GM18508 (cell line): Measurements from ENCODE around the gene NT5DC3.

Experiments
- ATAC-seq: cut with Tn5 transposase; IDR thresholded peaks from one replicate; pipeline ENCODE4 v1.9.1; 2021; ENCODE audit warnings: moderate number of reproducible peaks; ENCODE audit not compliant: insufficient read depth, unreplicated experiment

NT5DC3 gene

DNA sequence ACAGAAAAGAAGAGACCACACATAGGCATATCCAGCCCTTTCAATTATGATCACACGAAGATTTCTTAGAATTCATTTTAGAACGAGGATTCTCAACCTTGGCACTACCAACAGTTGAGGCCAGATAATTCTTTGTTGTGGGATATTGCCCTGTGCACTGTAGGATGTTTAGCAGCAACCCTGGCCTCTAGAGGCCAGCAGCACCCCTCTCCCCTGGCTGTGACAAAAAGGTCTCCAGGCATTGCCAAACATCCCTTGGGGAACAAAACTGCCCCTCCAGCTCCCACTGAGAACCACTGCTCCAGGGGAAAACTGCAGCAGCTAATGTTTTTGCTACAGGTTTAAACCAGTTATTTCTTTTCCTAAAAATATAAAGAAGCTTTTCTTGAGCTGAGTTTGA, 7.1 kb downstream of the NT5DC3 start:
- ATAC-seq = no peak

DNA sequence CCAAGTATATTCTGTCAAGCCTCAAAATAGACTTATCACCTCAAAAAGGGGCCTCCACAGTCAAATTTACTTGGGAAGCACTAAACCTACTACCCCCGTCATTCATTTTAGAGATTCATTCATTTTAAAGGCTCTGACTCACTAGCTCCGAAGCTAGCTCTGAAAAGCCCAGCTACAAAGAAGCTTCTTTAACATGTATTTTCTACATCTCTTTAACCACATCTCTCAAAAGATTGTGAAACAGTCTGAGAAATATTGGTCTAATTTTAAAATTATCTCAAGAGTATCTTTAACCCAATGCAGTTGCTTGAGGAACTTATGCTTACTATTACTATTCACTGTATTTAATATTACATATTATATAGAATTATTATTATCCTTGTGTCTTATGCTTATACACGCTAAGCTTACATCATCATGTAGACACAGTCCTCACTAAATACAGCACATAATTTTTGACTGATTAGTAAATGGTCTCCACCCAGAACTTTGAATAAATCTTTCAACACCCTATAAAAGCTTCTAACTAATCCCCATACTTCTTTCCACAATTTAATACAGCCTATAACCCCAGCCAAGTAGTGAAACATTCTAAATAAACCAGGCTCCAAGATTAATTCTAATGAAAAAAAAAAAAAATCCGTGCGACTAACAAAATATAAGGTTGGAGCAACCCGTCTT, 7.8 kb downstream of the NT5DC3 start:
- ATAC-seq = no peak

DNA sequence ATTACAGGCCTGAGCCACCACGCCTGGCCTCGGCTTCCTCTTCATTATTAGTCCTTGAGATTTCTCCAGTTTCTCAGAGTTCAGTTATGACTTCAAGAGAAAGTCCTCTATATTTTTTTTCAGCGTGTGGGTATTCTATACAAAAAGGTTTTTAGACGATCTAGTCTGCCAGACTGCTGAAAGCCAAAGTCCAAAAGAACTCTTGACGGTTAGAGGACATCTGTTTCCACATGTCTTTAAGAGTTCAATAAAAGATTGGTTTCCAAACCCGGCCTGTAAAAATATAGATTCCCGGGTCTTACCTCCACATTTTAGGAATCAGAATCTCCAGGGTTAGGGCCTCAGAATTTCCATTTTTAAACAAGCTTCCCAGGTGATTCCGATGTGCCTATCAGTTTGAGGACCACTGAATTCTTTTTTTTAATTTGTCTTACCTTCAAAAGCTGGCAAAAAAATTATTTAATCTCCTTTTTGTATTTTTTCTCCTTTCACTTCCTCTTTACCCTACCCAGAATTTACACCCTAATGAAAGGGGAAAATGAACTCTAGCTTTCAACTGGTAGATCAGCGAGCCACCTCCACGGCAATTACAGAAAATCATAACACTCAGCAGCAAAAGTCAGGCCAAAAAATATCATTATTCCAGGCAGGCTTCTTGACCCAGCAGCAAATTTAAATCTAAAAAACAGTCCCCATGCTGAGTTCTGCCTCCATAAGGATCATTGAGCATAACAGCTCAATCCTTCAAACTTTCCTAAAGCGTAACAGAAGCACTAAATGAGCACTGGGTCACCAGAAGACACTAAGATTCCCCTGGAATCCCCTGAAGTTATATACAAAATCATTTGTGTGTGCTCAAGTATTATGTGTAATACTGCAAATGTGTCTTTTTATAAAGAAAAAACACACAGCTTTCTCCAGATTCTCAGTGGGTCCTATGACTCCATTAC, 8.7 kb downstream of the NT5DC3 start:
- no peak for ATAC-seq

DNA sequence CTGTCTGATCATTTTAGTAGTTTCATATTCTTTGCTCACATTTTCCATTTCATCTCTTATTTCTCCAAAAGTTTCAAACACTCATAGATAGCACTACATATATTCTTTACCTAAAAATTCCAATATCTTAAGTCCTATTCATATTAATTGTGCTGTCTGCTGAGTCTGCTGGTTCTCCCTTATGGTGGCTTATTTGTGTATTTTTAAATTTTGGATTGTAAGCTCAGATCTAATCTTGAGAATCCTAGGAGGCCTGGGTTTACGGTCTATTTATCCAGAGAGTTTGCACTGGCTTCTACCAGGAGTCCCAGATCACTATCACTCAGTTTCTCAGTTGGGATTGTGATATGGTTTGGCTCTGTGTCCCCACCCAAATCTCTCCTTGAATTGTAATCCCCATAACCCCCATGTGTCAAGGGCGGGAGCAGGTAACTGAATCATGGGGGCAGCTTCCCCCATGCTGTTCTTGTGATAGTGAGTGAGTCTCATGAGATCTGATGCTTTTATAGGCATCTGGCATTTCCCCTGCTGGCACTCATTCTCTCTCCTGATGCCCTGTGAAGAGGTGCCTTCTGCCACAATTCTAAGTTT, 10.2 kb downstream of the NT5DC3 start:
- no peak for ATAC-seq

DNA sequence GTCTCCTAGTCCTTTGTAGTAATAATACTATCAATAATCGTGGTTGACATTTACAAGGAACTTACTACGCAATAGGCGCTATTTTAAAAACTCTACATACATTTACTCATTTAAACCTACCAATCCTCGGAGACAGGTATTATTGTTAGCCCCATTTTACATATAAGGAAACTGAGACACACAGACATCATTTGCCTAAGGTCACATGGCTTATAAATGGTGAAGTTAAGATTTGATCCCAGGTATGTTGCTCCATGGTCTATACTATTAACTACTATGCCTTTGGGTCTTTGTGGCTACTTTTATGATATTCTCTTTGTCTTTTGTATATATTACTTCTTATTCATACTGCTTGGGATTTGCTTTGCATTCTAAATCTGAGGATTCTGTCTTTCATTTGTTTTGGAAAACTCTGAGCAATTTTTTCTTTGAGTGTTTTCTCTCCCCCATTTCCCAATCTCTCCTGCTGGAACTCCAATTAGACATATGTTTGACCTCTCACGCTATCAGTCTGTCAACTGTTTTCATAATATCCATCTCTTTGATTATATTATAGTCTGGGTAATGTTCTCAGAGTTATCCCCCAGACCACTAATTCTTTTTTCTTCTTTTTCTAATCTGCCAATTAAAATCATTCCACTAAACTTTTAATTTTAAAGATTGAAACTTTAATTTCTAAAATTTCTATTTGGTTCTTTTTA, 10.9 kb downstream of the NT5DC3 start:
- no peak for ATAC-seq

DNA sequence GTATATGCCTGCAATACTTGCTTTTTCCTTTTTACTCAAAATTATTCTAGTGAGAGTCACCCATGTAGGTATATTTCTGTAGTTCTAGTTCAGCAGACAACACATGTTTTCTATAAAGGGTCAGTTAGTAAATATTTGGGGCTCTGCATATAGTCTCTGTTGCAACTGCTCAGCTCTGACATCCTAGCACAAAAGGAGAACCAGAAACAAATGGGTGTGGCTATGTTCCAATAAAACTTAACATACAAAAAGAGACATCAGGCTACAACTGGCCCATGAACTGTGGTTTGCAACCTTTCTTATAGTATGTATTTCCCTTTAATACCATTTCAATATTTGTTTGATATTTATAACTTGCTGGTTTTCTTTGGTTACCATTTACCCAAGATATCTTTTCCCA, 11.9 kb downstream of the NT5DC3 start:
- no peak for ATAC-seq

DNA sequence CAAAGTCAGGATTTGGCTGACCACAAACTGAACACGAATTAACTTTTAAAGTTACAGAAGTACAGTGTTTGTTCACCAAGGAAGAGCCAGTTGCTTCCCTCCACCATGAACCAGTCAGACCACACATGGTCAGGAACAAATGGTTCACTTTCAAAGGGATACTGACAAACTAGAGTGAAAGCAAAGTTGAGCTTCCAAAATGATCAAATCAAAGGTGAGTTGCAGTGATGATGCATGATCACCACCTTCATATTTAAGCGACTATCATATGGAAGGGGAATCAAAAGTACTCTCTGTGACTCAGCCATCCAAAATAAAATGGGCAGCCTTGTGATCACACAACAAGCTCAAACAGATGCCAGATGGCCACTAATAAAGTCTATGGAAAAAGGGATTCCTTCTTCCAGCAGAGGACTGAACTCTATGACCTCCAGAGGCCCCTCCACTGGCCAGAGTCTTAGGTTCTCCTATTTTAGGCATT, 13.1 kb downstream of the NT5DC3 start:
- ATAC-seq = no peak

DNA sequence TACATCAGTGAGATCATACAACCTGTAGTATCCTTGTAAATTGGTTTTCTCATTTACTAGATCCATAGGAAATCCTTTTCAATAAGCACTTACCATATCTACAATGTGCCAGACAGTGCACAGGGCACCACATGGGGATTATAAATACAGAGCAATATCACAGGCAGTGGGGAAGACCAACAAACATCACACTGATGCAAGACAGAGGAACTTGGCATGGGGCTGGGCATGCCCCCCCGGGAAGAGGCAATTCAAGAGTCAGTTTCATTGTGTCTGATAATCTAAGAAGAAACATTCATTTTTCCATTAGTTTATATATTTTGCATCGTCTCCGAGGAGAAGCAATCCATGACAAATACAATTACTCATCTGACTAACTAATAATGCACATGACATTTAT, 16.2 kb downstream of the NT5DC3 start:
- no peak for ATAC-seq

DNA sequence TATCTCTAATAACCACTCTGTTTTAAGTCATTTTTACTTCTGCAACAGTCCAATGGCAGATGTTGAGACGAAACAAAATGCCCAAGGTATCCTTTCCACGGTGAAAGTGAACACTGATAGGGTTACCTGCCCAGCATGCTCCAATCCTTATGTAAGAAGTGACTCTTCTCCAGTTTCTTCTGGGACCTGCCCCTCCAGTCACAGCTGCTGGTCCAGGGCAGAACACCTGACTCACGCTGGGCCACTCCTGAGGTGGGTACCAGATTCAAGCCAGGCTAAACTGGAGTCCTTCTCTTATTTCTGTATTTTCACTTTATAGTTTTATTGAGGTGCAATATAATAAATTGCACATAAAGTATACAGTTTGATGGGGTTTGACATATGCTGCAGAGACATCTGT, 16.7 kb downstream of the NT5DC3 start:
- no peak for ATAC-seq

DNA sequence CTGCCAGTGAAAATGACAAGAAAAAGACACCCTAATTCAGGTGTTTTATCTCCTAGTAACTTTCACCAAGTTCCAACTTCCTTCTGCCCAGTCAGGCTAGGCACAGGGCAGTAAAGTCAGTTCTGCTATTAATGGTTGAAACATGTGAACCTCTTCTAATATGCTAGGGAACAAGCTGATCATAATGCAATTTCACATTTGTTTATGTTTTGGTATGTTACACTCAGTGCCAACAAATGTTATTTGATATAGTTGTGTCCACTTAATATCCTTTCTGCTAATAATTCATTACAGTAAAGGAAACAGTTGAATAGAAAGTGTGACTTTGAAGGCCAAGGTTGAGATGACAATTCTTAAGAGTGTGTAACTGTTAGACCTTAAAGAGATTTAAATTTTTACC, 17.2 kb downstream of the NT5DC3 start:
- no peak for ATAC-seq

DNA sequence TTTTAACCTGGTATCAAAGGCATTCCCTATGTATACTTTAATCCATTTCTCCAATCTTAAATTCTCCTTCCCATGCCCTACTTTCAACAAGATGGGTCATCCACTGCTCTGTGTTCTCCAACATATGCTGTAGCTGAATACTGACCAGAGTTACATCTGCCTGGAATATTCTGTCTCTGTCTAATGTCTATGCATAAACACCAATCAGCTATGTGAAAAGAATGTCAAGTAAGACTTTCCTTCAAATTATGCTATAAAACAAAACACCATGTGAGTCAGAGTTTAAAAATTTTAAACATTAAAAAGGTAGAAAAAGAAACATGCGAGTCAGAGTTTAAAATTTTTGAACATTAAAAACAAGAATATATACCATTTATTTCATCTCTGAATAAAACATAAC, 19.3 kb downstream of the NT5DC3 start:
- no peak for ATAC-seq

DNA sequence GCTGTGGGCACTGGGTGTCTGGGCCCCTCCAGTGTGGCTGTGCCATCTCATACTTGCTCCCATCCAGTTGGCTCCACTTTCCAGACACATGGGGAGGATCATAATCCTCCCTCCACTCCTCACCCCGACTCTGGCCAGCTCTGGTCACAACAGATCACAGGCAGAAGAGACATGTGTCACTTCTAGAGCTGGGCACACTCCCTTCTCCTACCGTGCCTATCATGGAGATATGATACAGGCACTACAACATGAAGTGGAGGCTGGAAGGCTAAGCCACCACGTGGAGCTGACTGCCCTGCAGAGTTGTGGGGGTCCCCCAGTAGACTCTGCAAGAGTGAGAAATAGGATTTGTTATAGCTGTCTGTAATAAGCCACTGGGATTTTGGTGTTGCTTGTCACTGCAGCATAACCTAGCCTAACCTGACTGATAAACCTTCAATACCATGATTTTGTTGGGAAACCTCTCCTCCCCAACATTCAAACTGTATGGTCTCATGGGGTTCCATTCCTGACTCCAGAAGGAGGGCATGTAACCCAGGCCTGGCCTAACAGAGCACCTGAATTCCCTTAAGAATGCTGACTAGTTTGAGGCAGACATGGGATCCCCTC, 20.0 kb downstream of the NT5DC3 start:
- no peak for ATAC-seq

DNA sequence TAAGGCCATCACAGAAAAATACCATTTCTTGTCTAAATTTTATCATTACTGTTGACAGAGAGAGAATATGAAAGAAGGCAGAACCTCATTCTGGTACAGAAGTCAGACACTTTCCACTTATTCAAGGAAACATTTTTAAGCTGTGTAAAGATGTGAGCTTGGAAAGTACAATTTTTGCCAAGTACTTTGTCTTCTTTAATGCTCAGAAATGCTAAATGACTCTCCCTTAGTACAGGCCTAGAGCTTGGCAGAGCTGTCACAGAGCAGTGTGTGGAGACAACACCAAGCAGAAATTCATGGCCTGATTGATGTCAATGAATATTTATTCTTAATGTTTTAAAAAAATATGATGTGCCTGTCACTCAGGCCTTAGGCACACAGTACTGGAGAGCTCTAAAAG, 20.7 kb downstream of the NT5DC3 start:
- no peak for ATAC-seq

DNA sequence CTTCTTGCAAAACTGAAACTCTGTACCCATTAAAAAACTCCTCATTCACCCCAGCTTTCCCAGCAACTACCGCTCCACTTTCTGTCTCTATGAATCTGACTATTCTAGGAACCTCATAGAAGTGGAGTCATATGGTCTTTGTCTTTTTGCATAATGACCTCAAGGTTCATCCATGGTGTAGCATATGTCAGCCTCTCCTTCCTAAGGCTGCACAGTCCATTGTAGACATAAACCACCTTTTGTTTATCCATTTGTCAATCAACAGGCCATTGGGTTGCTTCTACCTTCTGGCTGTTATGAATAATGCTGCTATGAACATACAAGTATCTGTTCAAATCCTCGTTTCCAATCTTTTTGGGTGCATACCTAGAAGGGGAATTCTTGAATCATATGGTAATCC, 21.1 kb downstream of the NT5DC3 start:
- ATAC-seq = no peak

DNA sequence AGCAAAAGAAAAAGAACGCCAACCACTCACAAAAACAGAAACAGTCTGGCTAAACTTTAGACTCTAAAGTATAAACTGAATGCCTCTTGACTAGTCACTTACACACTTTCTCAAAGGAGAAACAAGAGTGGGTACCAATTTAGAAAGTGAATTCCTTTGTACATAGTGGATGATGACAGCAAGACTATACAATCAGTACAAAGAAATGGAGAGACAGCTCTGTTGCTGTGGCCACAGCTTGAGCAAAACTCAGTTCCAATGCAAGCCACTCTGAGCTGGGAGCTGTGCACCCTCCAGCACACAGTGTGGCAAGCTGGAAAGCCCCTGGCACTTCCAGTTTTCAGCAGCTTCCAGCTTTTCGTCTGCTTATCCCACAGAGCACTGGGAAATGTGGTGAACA, 21.7 kb downstream of the NT5DC3 start:
- ATAC-seq = no peak

DNA sequence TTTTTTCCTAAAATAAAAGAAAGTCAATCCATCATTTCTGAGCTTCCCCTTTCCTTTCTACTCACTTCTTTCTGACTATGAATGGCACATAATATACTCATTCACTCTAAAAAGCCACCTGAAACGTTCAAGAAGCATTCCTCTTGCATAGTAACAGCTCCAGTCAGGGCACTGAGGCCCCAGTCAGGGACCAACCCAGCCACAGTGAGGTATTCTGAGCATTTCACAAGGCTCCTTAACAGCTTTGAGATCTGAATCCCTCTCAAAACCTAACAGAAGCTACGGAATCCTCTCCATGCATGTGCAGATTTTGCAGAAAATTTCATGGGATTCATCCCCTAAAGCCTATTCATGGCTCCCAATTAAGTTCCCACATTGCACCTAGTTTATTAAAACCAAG, 23.2 kb downstream of the NT5DC3 start:
- ATAC-seq = no peak

DNA sequence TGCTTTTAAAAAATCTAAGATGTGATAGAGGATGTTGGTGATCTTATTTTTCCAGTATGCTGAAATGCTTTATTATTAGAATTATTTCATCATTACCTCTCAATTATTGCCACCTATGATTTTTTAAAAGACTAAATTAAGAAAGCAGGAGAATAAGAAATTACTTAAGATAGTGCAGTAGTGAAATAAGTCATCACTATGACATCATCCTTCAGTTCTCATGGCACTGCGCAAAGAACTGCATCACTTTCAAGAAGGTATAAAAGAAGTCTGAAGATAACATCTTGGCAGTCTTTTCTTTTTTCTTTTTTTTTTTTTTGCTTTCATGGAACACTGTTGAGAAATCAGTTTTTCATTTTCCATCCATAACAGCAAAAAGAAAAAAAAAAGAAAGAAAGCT, 24.4 kb downstream of the NT5DC3 start:
- no peak for ATAC-seq

DNA sequence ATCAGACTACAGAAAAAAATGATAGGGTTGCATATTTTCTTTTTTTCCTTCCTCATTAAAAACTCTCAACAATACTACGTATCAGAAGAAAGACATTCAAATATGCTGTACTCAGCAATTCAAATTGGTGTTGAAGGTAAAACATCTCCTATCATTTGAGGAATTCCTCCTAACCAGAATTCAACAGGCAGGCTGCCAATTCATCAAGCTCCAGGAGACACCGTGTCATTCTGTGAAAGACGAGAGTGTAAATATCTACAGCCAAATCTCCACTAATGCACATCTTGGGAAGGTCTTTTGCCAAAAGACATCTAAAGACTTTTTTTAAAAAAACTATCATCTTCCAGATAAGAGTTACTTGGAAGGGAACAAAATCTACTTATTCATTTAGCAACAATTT, 26.6 kb downstream of the NT5DC3 start:
- no peak for ATAC-seq

DNA sequence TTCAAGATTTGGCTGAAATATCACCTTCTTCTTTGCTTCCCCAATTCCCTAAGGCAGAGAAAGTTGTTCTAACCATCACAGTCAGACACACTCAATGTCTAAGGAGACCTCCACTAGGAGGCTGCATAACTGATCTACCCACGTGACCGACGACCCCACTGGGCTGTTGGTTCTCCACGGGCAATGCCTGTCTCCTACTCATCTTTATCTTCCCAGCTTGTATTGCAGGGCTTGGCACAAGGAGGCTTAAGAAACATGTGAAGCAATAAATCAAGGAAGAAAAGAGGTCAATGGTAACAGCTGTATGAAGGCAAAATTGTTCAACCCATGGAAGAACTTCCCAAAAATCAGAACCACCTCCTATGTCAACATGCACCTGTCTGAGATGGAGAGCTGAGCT, 27.1 kb downstream of the NT5DC3 start:
- ATAC-seq = no peak

DNA sequence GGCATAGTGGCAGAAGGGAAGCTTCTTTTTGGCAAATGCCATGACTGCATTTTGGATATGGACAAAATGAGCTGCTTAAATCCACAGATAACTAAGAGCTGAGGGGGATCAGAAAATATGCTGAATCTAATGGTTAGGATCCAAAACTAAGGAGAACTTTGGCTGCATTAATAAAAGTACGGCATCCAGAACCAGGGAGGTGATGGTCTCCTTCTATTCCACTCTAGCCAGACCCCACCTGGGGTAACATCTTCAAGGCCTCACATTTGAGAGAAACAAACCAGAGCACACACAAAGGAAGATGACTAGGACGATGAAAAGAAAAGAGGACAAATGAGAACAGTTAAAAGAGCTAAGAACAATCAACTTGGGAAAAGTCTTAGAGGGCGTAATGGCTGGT, 27.6 kb downstream of the NT5DC3 start:
- no peak for ATAC-seq
